Stimulated activated CD4-positive, alpha-beta T cell treated with anti-CD3 and anti-CD28 coated beads, Interleukin-12 subunit alpha, Interleukin-12 subunit beta, amount 100 ng/mL, for 24 hours (primary cell): ENCODE data around the gene RPH3AL.
"Not testable (repeated sequence)": the region's sequence is repeated elsewhere in the genome, so short reads cannot be mapped to it uniquely, and the experiment has no call there.

Experiments used
- DNase-seq, 2 experiments: peaks; one replicate each; pipeline ENCODE4 v3.0.0-alpha.2; 2020; ENCODE audit warnings: low read depth in 2 of 2

The RPH3AL gene

DNA sequence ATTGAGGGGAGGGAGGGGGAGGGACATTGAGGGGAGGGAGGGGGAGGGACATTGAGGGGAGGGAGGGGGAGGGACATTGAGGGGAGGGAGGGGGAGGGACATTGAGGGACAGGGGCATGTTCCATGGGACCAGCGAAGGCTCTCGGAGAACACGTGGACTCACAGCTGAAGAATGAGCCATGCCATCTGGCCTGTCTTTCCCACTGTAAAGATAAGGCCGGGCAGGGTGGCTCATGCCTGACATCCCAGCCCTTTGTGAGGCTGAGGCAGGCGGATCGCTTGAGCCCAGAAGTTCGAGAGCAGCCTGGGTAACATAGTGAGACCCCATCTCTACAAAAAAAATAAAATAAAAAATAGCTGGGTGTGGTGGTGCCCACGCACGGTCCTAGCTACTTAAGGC lies 32.5 kb downstream of the RPH3AL start:
- no peak for DNase-seq

DNA sequence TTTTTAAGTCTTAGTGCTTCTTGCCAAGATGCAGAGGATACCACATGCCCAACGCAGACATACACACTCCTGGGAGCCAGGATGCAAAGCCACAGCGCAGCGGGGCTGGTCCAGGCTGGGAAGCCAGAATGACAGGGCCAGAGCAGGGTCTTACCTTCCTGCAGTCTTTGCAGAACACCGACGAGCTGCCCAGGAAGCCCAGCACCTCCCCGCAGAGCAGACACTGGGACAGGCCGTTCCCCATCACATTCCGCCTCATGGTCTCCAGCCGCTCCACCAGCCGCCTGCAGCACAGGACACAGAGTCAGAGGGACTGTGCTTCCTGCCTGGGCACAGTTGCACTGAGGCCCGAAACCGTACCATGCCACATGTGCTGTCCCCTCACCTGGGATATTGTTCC lies 33.3 kb downstream of the RPH3AL start:
- DNase-seq: no peak

DNA sequence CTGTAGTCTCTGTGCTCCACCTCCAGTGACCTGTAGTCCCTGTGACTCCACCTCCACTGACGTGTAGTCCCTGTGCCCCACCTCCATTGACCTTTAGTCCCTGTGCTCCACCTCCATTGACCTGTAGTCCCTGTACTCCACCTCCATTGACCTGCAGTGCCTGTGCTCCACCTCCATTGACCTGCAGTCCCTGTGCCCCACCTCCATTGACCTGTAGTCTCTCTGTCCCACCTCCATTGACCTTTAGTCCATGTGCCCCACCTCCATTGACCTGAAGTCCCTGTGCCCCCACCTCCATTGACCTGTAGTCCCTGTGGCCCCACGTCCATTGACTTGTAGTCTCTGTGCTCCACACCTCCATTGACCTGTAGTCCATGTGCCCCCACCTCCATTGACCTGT lies 35.5 kb downstream of the RPH3AL start:
- DNase-seq: not testable (repeated sequence)

DNA sequence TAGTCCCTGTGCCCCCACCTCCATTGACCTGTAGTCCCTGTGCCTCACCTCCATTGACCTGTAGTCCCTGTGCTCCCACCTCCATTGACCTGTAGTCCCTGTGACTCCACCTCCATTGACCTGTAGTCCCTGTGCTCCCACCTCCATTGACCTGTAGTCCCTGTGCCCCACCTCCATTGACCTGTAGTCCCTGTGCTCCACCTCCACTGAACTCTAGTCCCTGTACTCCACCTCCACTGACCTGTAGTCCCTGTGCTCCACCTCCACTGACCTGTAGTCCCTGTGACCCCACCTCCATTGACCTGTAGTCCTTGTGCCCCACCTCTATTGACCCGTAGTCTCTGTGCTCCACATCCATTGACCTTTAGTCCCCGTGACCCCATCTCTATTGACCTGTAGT lies 37.2 kb downstream of the RPH3AL start:
- DNase-seq: not testable (repeated sequence)

DNA sequence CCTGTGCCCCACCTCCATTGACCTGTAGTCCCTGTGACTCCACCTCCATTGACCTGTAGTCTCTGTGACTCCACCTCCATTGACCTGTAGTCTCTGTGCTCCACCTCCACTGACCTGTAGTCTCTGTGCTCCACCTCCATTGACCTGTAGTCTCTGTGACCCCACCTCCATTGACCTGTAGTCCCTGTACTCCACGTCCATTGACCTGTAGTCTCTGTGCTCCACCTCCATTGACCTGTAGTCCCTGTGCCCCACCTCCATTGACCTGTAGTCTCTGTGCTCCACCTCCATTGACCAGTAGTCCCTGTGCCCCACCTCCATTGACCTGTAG lies 38.0 kb downstream of the RPH3AL start:
- DNase-seq: not testable (repeated sequence)

DNA sequence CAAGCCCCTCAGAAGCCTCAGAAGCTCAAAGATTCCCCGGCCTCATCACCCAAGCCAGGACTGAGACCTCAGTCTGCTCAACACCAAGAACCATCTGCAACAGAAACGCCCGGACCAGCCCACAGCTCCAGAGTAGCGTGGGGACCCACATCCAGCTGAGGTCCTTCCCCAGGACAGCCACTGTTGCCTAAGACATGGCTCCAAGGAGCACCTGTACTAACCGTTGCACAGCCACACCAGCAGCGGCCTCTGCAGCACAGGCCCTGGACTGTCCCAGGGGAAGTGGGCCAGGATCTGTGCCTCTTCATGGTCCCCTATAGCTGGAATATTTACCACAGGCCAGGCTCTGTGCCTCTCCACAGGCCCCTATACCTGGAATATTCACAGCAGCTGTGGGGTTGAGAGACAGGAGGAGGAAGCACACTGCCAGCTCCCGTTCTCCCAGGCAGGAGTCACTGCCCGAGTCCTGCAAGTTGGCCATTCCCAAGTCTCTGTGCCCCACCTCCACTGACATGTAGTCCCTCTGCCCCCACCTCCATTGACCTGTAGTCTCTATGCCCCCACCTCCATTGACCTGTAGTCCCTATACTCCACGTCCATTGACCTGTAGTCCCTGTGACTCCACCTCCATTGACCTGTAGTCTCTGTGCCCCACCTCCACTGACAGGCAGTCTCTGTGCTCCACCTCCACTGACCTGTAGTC lies 38.5 kb downstream of the RPH3AL start:
- DNase-seq: no peak

DNA sequence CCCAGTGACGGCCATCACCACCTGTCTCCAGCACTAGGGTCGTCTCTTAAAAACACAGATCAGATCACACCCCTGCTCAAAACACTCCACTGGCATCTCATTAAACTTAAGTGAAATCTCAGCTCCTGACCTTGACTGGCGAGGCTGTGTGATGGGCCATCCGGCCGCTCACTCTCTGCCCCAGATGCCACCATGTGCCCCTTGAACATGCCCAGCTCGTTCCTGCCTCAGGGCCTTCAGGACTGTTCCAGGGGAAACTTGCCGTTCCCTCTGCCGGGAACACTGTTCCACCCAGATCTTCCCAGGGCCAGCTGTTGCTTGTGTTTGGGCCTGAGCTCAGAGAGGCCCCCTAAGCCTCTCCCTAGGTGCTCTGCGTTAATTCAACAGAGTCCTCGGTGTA lies 39.4 kb downstream of the RPH3AL start:
- DNase-seq: no peak

DNA sequence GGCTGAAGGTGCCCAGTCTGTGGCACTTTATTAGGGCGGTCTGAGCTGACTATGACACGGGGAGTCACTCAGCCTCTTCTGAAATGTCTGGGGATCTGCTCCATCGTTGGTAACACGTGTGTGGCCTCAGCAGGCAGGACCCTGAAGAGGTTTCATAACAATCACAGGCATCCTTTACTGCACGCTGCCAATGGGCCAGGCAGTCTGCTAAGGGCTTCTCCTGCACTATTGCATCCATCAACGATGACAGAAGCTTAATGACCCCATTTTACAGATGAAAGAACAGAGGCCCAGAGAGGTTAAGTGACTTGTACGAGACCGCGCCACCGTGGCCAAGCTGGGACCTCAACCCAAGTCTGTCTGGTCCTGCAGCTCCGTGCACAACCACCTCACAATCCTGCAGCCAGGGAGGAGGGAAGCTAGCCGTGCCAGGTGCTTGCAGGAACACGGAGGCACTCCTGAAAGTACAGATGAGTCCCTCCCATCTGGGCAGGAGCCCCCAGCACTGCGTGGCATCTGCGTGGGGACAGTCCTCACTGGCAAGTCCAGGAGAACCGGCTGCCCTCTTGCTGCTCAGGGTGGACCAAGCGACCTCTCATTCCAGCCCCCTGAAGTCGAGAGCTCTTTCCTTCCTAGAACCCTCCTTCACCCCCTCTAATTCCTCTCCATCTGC lies 40.0 kb downstream of the RPH3AL start:
- no peak for DNase-seq

DNA sequence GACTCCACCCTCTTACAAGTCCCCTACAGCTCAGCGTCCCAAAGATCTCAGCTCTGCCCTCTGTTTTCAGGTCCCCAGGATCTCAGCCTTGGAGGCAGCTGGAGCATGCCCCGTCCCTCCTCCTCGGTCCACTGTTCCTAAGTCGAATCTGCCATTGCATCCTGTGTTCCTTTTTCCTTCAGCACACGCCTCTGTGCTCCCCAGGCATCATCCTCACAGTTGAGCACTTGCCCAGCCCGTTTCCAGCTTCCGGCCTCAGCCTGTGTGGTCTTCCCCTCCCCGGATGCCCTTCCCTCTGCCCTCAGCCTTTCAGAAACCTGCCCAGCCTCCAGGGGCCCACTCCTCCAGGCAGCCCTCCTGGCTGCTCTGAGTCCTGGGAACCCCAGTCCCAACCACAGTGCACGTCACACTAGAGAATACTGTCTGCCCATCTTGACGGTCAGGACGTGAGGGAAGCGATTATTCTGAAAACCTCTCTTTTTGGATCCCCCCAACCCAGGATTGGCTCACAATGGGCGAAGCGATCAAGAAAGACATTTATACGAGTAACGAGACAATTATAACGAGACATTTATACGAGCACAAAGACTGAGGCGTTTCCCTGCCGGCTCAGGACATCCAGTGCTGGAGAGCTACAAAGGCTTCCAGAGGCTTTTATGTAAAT lies 41.4 kb downstream of the RPH3AL start:
- no peak for DNase-seq

DNA sequence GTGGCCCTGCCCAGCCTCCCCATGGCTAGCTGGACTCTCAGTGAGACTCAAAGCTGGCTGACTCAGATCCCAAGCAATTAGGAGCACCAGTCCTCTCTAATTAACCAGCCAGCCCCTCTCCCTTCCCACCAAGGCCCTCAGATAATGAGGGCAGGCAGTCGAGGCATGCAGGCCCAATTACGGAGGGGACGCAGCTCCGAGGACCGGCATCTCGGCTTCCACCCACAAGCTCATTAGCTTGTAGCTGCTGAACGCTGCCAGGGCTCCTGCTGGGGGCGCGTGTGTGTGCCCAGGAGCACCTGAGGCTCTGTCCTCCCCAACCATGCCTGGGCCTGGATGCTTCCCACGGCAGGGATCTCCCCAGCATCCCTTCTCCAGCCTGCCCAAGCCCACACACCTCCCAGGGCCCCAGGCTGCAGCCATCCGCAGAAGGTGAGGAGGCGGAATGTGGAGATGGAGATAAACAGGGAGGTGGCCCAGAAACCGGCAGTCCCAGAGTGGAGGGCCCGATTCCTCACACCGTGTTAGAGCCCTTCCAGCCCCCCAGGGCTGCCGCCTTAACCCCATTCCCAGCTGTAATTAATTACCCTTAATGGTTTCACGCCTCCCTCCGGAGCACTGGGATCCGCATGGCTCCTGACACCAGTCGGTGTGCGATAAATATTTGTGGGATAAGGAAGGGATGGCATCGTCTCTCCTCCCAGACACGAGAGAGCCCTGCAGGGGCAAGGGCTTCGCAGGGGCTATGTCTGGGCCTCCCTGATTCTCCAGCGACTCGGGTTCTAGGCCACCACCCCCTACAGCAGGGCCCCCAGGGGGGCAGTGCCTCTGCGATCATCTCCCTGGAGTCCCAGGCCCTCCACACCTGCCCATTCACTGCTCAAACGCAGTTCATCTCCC lies 42.2 kb downstream of the RPH3AL start:
- no peak for DNase-seq

DNA sequence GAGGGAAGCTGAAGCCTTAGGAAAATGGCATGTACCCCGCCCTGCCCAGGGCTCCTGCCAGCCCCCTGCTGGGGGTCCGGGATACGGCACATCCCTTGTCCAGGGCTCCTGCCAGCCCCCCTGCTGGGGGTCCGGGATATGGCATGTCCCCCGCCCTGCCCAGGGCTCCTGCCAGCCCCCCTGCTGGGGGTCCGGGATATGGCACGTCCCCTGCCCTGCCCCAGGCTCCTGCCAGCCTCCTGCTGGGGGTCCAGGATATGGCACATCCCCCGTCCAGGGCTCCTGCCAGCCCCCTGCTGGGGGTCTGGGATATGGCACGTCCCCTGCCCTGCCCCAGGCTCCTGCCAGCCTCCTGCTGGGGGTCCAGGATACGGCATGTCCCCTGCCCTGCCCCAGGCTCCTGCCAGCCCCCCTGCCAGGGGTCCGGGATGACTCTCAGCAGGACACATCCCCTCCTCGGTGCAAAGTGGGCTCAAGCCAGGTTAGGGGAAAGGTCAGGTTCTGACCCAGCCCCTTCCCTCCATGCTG lies 43.2 kb downstream of the RPH3AL start:
- DNase-seq: no peak

DNA sequence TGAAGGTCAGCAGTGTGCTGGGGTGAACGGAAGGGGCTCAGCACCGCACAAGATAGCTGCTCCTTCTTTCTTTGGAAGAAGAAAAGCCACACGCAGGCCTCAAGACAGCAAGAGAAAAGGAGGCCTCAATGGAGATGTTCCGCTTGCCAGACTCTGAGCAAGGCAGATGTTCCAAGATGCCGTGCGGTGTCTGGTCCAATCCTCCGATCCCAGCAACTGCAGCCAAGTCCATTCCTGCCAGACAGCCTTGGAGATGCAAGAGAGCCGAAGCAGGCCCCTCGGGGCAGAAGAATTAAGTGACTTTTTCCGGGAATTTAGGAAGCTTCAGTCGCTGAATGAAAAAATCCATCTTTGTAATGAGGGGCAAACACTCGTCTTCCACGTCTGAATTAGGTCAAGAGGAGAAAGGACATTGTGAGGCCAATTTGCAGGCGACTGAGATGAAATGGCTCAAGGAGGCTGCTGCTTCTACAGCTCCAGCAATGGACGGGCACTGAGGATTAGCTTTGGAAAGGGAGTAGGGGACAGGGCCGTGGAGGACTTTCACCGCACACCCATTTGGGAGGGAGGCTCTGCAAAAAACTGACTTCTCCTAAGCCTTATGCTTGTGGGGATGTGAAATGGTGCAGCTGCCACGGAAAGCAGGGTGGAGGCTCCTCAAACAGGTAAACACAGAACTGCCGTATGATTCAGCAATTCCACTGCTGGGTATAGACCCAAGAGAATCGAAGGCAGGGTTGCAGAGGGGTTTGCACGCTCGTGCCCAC lies 44.7 kb downstream of the RPH3AL start:
- DNase-seq: no peak

DNA sequence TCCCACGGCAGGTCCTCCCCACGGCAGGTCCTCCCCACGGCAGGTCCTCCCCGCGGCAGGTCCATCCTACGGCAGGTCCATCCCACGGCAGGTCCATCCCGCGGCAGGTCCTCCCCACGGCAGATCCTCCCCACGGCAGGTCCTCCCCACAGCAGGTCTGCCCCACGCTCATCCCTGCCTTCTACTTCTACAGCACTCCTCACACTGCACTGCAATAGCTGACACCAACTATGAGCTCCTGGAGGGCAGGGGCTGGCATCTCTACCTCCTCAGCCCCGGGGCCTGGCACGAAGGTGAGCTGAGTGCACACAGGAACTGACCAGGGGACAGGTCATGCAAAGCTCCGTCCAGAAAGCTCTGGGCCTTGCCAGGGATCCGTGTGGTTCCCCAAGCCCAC lies 45.3 kb downstream of the RPH3AL start:
- no peak for DNase-seq

DNA sequence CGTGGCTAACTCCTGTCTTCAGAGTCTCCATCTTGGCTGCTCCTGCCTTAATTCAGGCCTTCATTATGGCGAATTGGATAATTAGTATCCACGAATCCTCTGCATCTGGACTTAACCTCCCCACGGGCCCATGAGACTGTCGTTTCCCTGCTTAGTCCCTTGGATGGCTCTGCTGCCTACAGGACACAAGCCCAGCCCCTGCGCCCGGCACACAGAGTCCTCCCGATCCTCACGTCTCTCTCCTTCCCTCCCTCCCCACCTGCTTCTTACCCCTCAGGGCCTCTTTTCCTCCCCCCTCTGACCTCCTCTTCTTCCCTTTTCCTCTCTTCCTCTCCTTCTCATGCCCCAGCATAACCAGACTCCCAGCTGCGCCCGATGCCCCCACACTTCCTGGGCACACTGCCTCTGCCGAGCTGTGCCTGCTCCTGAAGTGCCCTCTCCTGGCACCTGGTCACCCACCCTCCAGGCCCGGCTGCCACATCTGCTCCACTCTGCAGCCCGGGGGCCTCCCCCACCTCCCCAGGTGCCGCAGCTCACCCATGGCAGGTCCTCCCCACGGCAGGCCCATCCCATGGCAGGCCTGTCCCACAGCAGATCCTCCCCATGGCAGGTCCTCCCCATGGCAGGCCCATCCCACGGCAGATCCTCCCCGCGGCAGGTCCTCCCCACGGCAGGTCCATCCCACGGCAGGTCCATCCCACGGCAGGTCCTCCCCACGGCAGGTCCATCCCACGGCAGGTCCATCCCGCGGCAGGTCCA lies 45.9 kb downstream of the RPH3AL start:
- DNase-seq: no peak

DNA sequence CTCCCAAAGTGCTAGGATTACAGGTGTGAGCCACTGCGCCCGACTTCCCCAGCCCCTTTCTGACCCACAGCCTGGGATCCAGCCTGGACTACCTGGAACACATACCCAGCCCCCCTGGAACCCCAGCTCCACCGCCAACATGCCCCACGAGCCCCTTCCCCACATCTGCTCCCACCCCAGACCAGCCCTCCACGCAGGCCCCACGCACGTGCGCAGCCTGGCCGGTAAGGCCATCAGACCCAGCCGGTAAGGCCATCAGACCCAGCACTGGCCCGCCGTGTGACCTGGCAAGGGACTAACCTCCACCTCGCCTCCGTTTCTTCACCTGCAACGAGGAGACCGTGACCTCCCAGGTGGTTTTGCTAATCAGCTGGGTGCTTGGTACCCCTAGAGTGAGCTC lies 46.5 kb downstream of the RPH3AL start:
- no peak for DNase-seq

DNA sequence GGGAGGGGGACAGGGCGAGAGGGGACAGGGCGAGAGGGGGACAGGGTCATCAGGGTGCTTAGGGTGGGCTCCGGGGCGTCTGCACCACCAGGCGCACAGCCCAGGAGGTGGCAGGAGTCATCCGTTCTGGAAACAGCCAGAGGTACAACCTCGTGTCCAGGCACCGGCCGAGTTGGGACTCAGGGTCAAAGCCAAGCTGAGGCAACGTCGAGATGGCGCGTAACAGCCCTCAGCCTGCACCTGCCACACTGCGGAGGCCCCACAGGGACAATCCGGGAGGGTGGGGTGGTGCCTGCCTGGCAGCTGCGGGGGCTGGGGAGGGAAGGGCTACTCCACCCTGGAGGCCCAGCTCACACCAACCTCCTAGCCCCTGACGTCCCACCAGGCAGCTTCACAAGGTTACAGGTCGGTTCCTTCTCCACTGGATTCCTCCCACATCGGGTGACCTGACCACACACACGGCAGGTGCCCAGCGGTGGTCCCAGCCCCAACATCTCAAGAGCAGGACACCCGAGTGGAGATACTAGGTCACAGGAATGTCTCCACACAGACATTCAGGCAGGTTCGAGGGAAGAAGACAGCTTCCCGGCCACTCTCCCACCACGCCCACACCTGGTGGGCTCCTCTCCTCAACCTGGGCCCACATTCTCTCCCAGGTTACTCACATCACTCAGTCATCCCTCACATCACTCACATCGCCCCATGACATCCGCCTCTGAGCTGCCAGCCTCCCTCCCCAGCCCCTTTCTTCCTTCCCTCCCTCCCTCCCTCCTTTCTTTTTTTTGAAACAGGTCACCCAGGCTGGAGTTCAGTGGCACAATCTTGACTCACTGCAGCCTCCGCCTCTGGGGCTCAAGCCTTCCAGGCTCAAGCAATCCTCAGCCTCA lies 47.3 kb downstream of the RPH3AL start:
- no peak for DNase-seq

DNA sequence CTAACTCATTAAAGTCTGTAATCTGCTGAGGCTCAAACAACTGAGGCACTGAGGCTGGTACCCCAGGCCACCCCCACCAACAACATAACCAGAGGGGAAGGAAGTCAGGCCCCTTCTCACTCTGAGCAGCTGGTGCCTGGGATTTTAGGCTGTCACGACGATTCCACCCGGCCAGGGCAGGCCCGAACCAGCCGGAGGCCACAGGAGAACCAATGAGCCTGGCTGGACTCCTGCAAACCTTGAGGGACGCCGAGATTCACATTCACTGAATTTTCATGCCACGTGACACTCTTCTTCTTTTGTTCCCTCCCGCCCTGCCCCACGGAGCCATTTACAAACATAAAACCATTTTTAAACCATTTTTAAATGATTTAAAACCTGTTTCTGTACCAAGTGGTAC lies 48.1 kb downstream of the RPH3AL start:
- DNase-seq: no peak

DNA sequence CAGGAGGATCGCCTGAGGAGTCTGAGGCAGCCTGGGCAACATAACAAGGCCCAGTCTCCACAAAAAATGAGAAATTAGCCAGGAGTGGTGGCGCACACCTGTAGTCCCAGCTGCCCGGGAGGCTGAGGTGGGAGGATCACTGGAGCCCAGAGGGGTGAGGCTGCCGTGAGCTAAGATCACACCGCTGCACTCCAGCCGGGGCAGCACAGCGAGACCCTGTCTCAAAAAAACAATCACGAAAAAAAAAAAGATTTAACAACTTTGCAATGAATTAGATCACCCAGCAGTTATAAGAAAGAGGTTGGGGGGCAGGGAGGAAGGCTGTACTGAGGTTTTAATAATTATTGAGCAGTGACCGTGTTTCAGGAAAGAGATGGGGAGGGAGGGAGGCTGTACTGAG lies 49.4 kb downstream of the RPH3AL start:
- no peak for DNase-seq

DNA sequence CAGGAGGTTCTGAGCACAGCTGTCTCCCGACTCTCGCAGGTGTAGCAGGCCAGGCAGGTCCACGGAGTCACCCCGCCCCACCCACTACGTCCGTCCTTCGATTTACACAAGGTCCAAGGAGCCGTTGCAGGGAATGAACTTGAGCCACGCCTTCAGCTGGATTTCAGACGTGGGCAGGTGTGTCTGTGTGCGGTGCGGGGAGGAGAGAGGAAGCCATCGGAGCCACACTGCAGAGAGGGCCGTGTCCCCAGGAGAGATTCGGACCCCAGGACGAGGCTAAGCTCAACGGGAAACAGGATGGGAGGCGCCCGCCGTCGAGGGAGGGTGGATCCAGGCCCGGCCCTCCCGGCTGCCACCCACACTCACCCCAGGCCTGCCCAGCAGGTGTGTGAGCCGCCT lies 50.3 kb downstream of the RPH3AL start:
- no peak for DNase-seq
